GM18505 (cell line): ENCODE results near the gene PKD1L1.
"Not testable (repeated sequence)": the region's sequence is repeated elsewhere in the genome, so short reads cannot be mapped to it uniquely, and the experiment has no call there.

ENCODE experiments used
- ATAC-seq: cut with Tn5 transposase; IDR thresholded peaks from one replicate; pipeline ENCODE4 v1.9.1; 2021; ENCODE audit not compliant: unreplicated experiment
- POLR2A ChIP-seq: IDR thresholded peaks from 4 replicates; pipeline ENCODE4 v1.6.1; 2011; ENCODE audit warnings: borderline replicate concordance; ENCODE audit not compliant: insufficient read depth, insufficient read length; ENCODE audit errors: extremely low read depth

The PKD1L1 gene

DNA sequence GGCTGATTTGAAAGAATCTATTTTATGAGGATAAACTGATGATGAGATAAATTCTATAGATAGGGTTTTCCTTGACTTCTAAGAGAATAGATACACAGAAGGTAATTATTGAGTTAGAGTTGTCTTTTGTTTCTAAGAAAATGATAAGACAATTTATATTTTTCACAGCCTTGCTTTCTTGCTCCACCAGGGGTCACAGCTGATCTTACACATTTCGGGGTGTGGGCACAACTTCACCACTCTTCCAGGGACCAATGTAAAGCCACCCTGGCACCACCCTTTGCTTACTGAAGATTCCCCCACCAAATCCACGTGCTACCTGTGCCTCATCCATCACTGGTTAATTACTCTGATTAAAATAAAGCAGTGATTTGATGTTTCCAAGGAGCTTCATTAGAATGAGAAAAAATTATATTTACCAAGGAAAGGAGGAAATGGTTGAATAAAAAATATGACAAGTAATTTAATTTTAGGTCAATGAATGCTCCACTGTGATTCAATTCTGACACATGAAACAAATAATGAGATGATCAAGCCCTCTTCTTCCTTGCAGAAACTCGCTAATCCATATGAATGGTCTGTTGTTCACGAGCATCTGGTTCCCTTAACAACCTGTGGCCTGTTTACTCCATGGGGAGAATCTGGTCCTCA is 189.1 kb downstream of the PKD1L1 start:
- ATAC-seq = no peak
- TF ChIP-seq POLR2A = no peak

DNA sequence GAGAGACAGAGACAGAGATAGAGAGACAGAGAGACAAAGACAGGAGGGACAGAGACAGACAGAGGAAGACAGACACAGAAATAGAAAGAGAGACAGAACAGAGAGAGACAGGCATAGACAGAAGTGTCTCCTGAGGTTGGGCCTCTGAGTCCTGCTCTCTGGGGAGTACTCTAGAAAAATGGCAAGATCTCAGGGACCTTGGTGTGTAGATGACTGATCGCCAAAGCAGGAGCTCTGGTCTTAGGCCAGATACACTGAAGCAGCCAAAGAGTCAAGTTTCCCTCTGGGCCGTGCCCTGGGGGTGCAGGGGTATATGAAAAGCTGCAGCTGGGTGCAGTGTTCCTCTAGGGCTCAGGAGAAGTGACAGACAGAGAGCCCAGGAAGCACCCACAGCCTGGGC is 189.7 kb downstream of the PKD1L1 start:
- no peak for TF ChIP-seq POLR2A
- no peak for ATAC-seq

- no peak for ATAC-seq
- no peak for TF ChIP-seq POLR2A
Observed at GRCh38 chr7:47757921-47758411, 190.3 kb downstream of the PKD1L1 start.

DNA sequence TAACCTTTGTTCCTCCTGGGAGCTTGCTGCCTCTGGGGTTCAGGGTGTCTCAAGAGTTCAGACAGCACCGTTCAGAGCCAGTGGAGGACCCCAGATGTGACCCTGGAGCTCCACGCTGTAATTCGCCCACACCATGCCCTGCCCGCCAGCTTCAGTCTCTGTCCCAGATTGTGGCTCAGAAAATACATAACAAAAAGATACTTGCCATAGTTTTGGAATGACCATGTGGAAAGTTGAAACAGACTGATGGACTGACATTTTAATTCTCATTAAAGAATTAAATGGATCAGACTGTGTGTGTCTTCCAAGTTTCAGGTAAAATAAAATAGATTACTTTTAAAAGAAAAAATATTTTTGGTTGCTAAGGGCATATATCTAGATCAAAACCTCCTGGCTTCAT is 191.6 kb downstream of the PKD1L1 start:
- no peak for TF ChIP-seq POLR2A
- no peak for ATAC-seq

GRCh38 chr7:47755248-47755647 is 193.0 kb downstream of the PKD1L1 start:
- no peak for ATAC-seq
- TF ChIP-seq POLR2A = no peak

GRCh38 chr7:47751724-47752123 is 196.5 kb downstream of the PKD1L1 start:
- ATAC-seq = not testable (repeated sequence)

GRCh38 chr7:47751043-47751442 is 197.2 kb downstream of the PKD1L1 start:
- no peak for ATAC-seq
- TF ChIP-seq POLR2A = no peak

- TF ChIP-seq POLR2A = no peak
- ATAC-seq = no peak
Observed at GRCh38 chr7:47748041-47748440, 200.2 kb downstream of the PKD1L1 start.

DNA sequence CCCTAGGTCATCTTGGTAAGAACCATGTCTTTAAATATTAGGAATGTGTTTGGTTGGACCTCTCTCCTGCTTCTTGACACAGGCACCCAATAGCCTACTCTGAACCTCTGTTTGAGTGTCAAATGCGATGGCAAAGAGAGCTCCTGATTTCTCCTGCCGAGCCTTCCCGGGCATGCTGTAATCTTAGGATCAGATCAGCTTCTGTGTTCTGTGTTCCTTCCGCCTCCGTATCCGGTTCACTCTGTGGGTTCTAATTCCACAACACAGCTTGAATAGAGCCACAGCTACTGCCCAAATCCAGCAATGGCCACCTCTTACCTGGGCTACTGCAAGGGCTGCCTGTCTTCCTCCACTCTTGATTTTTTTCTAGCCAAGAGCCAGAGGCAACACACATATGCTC is 201.1 kb downstream of the PKD1L1 start:
- no peak for ATAC-seq
- TF ChIP-seq POLR2A = no peak

- no peak for ATAC-seq
- TF ChIP-seq POLR2A = no peak
Observed at GRCh38 chr7:47746468-47746867, 201.8 kb downstream of the PKD1L1 start.

DNA sequence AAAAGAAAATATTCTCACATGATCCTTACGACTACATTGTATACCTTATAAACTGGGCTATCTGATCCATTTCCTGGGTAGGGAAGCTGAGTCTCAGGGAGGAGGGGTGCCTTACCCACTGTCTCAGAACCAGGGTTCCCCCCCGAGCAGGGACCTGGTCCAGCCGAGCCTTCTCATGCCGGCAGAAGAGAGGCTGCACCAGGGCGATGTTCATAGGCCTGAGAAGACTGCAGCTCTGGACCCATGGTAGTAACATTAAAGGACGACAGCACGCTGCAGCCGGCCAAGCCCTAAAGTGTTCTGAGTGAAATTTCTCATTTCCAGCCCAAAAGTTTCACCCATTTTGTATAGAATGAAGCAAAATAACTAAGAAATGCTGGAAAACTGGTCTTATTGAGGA is 203.4 kb downstream of the PKD1L1 start:
- TF ChIP-seq POLR2A = no peak
- ATAC-seq = no peak

DNA sequence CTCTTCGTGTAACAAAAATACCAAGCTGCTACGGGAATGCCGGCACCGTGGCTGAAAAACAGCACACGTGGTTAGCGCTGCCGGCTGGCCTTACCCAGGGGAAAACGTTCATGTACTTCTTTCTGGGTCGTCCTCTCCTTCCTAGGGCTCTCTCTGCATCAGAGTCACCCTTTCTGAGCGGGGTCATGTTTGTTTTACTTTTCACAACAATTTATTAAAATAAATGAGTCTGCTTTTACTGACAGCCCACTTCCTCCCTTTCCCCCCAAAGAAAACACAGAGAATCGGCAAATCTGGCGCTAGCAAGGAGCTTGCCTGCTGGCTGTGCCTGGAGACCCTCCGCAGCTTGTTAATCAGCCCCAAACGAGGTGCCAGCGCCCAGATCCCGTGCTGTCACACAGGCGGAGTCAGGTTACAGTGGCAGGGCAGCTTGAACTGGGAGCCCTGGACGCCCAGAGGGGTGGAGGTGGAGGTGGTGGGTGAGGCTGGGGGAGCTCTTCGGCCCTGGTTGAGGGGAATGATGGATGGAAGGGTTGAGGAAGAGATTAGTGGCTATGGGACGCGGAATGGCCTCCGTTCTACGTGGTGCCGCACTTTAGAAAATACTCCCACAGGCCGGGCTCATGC is 204.2 kb downstream of the PKD1L1 start:
- TF ChIP-seq POLR2A = no peak
- ATAC-seq = no peak

- no peak for TF ChIP-seq POLR2A
- no peak for ATAC-seq
Observed at GRCh38 chr7:47741984-47742383, 206.3 kb downstream of the PKD1L1 start.

DNA sequence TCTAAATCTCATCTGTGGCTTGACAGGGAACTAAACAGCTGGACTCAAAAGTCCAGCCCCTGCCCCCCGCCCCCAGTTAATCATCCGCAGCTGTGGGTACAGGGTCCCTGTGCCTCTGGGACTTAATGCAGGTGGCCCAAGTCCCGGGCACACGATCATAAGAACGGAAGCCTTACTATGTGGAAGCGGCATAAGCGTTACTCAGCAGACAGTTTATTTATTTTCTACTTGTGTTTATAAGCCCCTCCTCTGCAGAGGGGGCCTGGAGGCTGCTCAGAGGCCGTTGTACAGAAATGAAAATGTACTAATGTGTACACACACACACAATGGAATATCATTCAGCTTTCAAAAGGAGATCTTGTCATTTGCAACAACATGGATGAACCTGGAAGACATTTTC is 208.4 kb downstream of the PKD1L1 start:
- no peak for TF ChIP-seq POLR2A
- no peak for ATAC-seq
